GM12864 (cell line): ENCODE measurements around the gene USP6.
A peak's percentile ranks its signal among the peaks of the same experiment; 100 is the strongest.

ENCODE experiments used
- DNase-seq: peaks from one replicate; pipeline ENCODE4 v3.0.0-alpha.2; 2011; ENCODE audit warnings: low read depth
- H3K4me3 ChIP-seq: 2 replicates; pipeline ENCODE4 v1.5.1; 2011; ENCODE audit warnings: mild to moderate bottlenecking, low read depth, low read length, control low read depth
- TF ChIP-seq, protein P1 (sequence below): IDR thresholded peaks from 2 replicates; pipeline ENCODE4 v1.5.1; 2011; ENCODE audit warnings: low read depth, mild to moderate bottlenecking, moderate library complexity, low read length, control low read depth, inconsistent platforms; ENCODE audit errors: missing control alignments

USP6 gene

DNA sequence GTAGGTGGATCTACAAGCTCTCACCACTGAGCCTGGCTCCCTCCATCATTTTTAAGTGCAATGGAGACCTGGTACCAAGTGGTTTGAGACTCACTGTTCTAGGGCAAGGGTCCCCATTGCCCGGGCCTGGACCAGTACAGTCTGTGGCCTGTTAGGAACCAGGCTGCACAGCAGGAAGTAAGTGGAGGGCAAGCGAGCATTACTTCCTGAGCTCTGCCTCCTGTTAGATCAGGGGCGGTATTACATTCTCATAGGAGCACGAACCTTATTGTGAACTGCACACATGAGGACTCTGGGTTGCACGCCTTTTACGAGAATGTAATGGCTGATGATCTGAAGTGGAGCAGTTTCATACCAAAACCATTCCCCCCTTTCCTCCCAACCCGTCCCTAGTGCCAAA is 82.6 kb downstream of the USP6 start:
- DNase-seq: no peak
- H3K4me3 ChIP-seq: no peak overlapping the region
- TF ChIP-seq, protein P1, sequence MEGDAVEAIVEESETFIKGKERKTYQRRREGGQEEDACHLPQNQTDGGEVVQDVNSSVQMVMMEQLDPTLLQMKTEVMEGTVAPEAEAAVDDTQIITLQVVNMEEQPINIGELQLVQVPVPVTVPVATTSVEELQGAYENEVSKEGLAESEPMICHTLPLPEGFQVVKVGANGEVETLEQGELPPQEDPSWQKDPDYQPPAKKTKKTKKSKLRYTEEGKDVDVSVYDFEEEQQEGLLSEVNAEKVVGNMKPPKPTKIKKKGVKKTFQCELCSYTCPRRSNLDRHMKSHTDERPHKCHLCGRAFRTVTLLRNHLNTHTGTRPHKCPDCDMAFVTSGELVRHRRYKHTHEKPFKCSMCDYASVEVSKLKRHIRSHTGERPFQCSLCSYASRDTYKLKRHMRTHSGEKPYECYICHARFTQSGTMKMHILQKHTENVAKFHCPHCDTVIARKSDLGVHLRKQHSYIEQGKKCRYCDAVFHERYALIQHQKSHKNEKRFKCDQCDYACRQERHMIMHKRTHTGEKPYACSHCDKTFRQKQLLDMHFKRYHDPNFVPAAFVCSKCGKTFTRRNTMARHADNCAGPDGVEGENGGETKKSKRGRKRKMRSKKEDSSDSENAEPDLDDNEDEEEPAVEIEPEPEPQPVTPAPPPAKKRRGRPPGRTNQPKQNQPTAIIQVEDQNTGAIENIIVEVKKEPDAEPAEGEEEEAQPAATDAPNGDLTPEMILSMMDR: peak; percentile 16

DNA sequence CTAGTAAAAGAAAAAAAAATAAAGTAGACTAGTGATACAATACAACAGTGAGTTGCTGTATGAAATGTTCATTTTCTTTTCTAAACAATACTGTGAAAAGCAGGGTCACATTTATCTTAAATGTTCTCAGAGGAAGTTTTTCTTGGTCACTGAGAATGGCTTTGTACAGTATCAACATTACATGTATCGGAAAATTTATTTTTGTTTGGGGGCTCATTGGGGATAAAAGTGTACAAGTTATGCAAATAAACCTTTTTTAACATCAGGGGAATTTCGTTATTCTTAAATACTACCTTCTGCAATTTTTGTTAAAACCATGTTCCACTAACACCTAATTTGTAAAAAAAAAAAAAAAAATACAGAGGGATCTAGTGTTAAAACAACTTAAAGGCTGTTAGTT is 84.5 kb downstream of the USP6 start:
- no peak overlapping the region for H3K4me3 ChIP-seq
- peak; percentile 62 for DNase-seq
- TF ChIP-seq, protein P1: no peak

DNA sequence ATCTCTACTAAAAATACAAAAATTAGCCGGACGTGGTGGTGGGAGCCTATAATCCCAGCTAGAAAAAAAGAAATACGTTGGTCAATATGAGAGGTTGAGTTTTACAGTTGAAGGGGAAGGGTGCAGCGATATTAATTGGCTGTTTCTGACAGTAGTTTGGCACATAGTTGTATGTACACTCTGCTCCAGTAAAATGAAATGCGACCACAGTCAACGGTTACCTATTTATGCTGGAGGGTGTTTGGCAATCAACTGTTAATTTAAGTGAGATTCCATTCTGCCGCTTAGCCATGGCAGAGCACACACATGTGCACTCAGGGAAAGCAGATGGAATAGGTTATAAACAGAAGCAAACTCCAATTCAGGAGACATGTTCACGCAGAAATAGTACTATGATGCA is 85.2 kb downstream of the USP6 start:
- no peak for DNase-seq
- TF ChIP-seq, protein P1: no peak
- no peak overlapping the region for H3K4me3 ChIP-seq

DNA sequence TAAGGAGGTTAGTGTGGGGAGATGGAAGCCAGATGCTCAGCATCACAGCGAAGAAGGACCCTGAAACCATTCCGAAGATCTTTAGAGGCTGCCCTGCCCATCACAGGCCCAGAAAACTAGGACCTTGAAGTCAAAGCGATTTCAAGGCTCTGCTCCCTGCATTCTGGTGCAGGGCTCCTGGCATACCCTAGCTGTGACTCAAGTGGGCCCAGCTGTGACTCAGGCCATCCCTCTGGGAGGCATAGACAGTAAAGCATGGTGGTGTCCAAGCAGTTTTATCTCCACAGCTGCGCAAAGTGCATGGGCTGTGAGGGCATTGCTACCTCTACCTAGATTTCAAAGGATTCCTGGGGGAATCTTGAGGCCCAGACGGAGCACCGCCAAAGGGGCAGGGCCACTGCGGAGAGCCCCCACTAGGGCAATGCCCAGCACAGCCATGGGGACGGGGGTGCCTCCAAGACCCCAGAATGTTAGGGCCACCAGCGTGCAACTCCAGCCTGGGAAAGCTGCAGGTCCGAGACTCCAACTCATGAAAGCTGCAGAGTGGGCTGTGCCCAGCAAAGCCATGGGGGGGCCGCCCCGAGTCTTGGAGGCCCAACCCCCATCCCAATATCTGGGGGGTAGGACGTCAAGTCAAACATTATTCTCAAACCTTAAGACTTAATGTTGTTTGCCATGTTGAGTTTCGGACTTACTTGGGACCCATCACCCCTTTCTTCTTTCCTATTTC is 87.5 kb downstream of the USP6 start:
- no peak overlapping the region for H3K4me3 ChIP-seq
- TF ChIP-seq, protein P1: no peak
- DNase-seq: no peak

DNA sequence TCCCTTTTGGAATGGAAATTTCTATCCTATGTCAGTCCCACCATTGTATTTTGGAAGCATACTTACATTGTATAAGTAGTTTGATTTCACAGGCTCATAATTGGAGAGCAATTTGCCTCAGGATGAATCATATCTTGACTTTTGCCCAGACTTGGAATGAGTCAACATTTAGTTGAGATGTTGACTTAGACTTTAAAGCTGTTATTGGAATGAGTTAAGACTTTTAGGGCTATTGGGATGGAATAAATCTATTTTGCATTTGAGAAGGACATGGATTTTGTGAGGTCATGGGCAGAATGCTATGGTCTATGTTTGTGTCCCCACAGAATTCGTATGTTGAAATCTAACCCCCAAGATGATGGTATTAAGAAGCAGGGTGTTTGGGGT is 88.1 kb downstream of the USP6 start:
- TF ChIP-seq, protein P1: no peak
- DNase-seq: no peak

DNA sequence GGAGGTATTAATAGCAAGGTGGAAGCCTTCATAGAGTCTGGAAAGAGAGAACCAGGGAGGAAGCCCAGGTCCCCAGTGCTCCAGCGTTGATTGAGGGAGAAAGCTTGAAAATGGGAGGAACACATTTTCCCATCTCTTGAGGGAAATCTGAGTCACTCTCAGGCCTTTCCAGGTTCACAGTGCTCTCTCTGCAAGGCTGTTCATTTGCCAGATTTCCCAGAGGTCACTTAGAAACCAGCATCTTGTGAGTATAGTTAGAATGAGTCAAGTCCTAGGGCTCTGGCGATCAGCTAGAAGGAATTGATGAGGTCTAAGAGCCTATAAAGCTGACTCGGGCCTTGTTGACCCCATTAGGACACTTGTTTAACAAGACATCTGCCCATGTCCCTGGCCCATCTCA is 93.6 kb downstream of the USP6 start:
- DNase-seq: no peak
- TF ChIP-seq, protein P1: no peak
- no peak overlapping the region for H3K4me3 ChIP-seq

More for the DNA sequence above, 88.1 kb downstream of the USP6 start:
- H3K4me3 ChIP-seq: no peak overlapping the region

DNA sequence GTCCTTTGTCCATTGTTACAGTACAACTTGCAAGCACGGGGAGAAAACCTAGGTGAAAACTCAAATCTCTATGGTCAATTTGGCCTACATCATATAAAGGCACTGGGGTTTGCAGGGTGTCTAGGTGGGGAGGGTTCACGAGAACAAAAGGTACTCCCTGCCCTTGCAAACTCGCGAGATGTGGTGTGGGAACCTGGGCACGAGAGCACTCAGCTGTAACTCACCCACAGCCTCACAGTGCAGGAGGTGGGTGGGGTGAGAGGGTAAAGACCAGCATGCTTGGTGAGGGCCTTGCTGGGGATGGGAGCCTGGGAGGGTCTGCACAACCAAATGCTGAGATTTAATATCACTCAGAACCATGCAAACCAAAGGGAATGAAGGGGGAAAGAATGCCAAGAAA is 94.3 kb downstream of the USP6 start:
- no peak for DNase-seq
- no peak overlapping the region for H3K4me3 ChIP-seq
- TF ChIP-seq, protein P1: no peak
